ENCODE measurements around the gene SLX9.

DNA sequence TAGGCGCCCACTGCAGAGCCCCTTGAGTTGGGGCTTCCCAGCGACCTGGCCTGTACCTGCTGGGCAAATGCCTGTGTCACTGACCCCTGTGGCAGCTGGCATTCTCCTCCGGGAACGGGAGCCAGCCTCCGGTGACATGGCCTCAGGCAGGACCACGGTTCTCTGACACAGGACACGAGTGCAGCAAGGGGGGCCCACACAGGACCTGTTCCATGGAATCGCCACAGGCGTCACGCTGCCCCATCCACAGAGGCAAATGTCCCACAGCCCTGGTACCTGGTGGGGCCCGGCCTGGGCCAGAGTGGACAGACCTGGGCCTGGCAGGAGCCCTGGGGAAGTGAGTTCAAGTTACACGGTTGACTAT lies 21.7 kb upstream of the SLX9 start:
- TF ChIP-seq EP300 (IDR thresholded peaks at IDR 0.05) (no peak), POLR2AphosphoS5 (IDR thresholded peaks at IDR 0.05) (no peak), POLR2A (IDR thresholded peaks at IDR 0.05) (no peak)
- TF ChIP-seq, protein P1, sequence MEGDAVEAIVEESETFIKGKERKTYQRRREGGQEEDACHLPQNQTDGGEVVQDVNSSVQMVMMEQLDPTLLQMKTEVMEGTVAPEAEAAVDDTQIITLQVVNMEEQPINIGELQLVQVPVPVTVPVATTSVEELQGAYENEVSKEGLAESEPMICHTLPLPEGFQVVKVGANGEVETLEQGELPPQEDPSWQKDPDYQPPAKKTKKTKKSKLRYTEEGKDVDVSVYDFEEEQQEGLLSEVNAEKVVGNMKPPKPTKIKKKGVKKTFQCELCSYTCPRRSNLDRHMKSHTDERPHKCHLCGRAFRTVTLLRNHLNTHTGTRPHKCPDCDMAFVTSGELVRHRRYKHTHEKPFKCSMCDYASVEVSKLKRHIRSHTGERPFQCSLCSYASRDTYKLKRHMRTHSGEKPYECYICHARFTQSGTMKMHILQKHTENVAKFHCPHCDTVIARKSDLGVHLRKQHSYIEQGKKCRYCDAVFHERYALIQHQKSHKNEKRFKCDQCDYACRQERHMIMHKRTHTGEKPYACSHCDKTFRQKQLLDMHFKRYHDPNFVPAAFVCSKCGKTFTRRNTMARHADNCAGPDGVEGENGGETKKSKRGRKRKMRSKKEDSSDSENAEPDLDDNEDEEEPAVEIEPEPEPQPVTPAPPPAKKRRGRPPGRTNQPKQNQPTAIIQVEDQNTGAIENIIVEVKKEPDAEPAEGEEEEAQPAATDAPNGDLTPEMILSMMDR (IDR thresholded peaks at IDR 0.05), result no peak

All from sigmoid colon (tissue), 4 donors.